Fibroblast of lung (primary cell): ENCODE data around the gene SYT14. TPM values are rescaled to one million over a fixed set of nuclear protein-coding genes. Genes with fewer than 3 reads are reported as not detected.

ENCODE experiments used
- DNase-seq, 2 donors: peaks; one replicate each; pipeline versions ENCODE4 v3.0.0 to v3.0.0-alpha.2; 2010; ENCODE audit warnings: low read depth in 2 of 2
- H2AFZ ChIP-seq: 2 replicates; pipeline ENCODE4 v1.5.1; 2012; ENCODE audit warnings: low read length, control low read depth, inconsistent platforms
- H3K27ac ChIP-seq: 2 replicates; pipeline ENCODE4 v1.5.1; 2011; ENCODE audit warnings: low read length, control low read depth; ENCODE audit not compliant: insufficient read depth
- H3K27me3 ChIP-seq: 2 replicates; pipeline ENCODE4 v1.5.1; 2011; ENCODE audit warnings: mild to moderate bottlenecking, low read length; ENCODE audit not compliant: control insufficient read depth, insufficient read depth
- H3K36me3 ChIP-seq: 2 replicates; pipeline ENCODE4 v1.5.1; 2011; ENCODE audit warnings: low read length; ENCODE audit not compliant: control insufficient read depth, insufficient read depth
- H3K4me1 ChIP-seq: 2 replicates; pipeline ENCODE4 v1.5.1; 2011; ENCODE audit warnings: low read length; ENCODE audit not compliant: control insufficient read depth, insufficient read depth; ENCODE audit errors: extremely low read depth
- H3K4me2 ChIP-seq: 2 replicates; pipeline ENCODE4 v1.5.1; 2011; ENCODE audit warnings: low read length, control low read depth; ENCODE audit not compliant: insufficient read depth; ENCODE audit errors: extremely low read depth
- H3K4me3 ChIP-seq, 4 experiments: fragments of 200-600 bp in 1 of 4; sonication (generic) in 1 of 4; replicated peaks in 1 of 4; 2 replicates each; pipeline ENCODE4 v1.5.1; 2011 to 2016; ENCODE audit warnings: low read length in 4 of 4, low read depth in 3 of 4, mild to moderate bottlenecking in 3 of 4, control low read depth in 2 of 4, inconsistent platforms in 1 of 4, mixed read lengths in 1 of 4; ENCODE audit not compliant: insufficient read depth in 1 of 4; ENCODE audit errors: control extremely low read depth in 1 of 4
- H3K79me2 ChIP-seq: 2 replicates; pipeline ENCODE4 v1.5.1; 2012; ENCODE audit warnings: mild to moderate bottlenecking, low read length, inconsistent platforms; ENCODE audit not compliant: control insufficient read depth, insufficient read depth
- H3K9ac ChIP-seq: 2 replicates; pipeline ENCODE4 v1.5.1; 2011; ENCODE audit warnings: mild to moderate bottlenecking, low read length, control low read depth; ENCODE audit not compliant: insufficient read depth
- H3K9me3 ChIP-seq: 2 replicates; pipeline ENCODE4 v1.5.1; 2012; ENCODE audit warnings: low read depth, low read length; ENCODE audit not compliant: control insufficient read depth, insufficient read depth
- H4K20me1 ChIP-seq: 2 replicates; pipeline ENCODE4 v1.5.1; 2011; ENCODE audit warnings: low read length; ENCODE audit not compliant: control insufficient read depth, insufficient read depth; ENCODE audit errors: extremely low read depth
- EZH2 ChIP-seq: IDR thresholded peaks from 2 replicates; pipeline ENCODE4 v1.5.1; 2012; ENCODE audit warnings: low read length, control low read depth, mild to moderate bottlenecking; ENCODE audit errors: missing control alignments
- polyA plus RNA-seq, 2 donors: library from polyadenylated mRNA; depleted of rRNA in 1 of 2; stranded (reverse) in 1 of 2; unstranded in 1 of 2; fragments of >200 nt; gene quantifications; 2 replicates each; pipeline ENCODE4 v1.2.1, GENCODE V29; 2011 to 2012; ENCODE audit warnings: missing spikeins in 1 of 2
- total RNA-seq: library from RNA; depleted of rRNA; stranded (reverse); fragments of >200 nt; gene quantifications from 2 replicates; pipeline ENCODE4 v1.2.1, GENCODE V29; 2014
- TF ChIP-seq, protein P1 (sequence below), 2 donors: IDR thresholded peaks in 1 of 2; conservative IDR thresholded peaks in 1 of 2; 1 replicate in 1 of 2; 2 replicates in 1 of 2; pipeline ENCODE4 v1.5.1; 2011 to 2012; ENCODE audit warnings: low read length in 2 of 2, control low read depth in 1 of 2, inconsistent platforms in 1 of 2, low read depth in 1 of 2, mild to moderate bottlenecking in 1 of 2

Gene SYT14
- total and polyA plus RNA-seq, 2 donors (not counting 1 experiment from before 2014, with no cell fraction given): 0.84 to 0.99 TPM

- DNase-seq: peak in 1 of 2 donors; percentile 55
- H3K27ac ChIP-seq: no peak overlapping the region
- H3K27me3 ChIP-seq: no peaks in the 10 kb centered on the region
- no peaks in the 10 kb centered on the region for H4K20me1 ChIP-seq
- H3K36me3 ChIP-seq: no peaks in the 10 kb centered on the region
- H3K4me2 ChIP-seq: no peak overlapping the region
- H3K9me3 ChIP-seq: no peaks in the 10 kb centered on the region
- TF ChIP-seq, protein P1, sequence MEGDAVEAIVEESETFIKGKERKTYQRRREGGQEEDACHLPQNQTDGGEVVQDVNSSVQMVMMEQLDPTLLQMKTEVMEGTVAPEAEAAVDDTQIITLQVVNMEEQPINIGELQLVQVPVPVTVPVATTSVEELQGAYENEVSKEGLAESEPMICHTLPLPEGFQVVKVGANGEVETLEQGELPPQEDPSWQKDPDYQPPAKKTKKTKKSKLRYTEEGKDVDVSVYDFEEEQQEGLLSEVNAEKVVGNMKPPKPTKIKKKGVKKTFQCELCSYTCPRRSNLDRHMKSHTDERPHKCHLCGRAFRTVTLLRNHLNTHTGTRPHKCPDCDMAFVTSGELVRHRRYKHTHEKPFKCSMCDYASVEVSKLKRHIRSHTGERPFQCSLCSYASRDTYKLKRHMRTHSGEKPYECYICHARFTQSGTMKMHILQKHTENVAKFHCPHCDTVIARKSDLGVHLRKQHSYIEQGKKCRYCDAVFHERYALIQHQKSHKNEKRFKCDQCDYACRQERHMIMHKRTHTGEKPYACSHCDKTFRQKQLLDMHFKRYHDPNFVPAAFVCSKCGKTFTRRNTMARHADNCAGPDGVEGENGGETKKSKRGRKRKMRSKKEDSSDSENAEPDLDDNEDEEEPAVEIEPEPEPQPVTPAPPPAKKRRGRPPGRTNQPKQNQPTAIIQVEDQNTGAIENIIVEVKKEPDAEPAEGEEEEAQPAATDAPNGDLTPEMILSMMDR (conservative IDR thresholded peaks at IDR 0.05 in 1 of 2, IDR thresholded peaks at IDR 0.05 in 1 of 2; ENCODE audit: low read depth in 1 of 2, low read length in 2 of 2): no peak
- no peak for TF ChIP-seq EZH2
- H3K4me3 ChIP-seq: no peak overlapping the region
- H2AFZ ChIP-seq: no peak overlapping the region
- H3K79me2 ChIP-seq: no peaks in the 10 kb centered on the region
- no peak overlapping the region for H3K9ac ChIP-seq
- no peaks in the 10 kb centered on the region for H3K4me1 ChIP-seq
These were observed 154.3 kb downstream of the SYT14 start for GRCh38 chr1:210092366-210092765.

GRCh38 chr1:210093461-210093860 is 155.4 kb downstream of the SYT14 start:
- Histone ChIP-seq H2AFZ (no peak overlapping the region), H3K9me3 (no peaks in the 10 kb centered on the region), H4K20me1 (no peaks in the 10 kb centered on the region), H3K4me2 (no peak overlapping the region), H3K27me3 (no peaks in the 10 kb centered on the region), H3K27ac (no peak overlapping the region), H3K36me3 (no peaks in the 10 kb centered on the region), H3K79me2 (no peaks in the 10 kb centered on the region), H3K4me1 (no peaks in the 10 kb centered on the region), H3K9ac (no peak overlapping the region), H3K4me3 (no peak overlapping the region)
- TF ChIP-seq, protein P1 (conservative IDR thresholded peaks at IDR 0.05 in 1 of 2, IDR thresholded peaks at IDR 0.05 in 1 of 2; ENCODE audit: low read depth in 1 of 2, low read length in 2 of 2): no peak
- no peak for TF ChIP-seq EZH2
- DNase-seq: no peak

DNA sequence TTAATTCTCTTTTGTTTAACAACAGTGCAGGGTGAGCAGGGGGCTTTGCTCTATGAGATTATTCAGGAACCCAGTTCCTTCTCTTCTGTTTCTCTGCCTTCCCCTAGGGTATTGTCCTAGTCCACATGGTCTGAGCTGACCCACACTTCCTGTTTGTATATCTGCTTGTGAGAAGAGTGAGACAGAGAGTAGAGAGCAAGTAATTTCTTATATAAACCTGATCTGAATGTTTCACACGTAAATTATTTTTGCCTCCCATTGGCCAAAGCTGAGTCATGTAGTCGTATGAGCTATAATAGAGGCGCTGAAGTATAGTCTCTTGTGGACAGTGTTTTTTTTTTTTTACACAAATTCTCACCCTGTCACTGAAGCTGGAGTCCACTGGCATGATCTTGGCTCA is 160.3 kb downstream of the SYT14 start:
- no peaks in the 10 kb centered on the region for H3K9me3 ChIP-seq
- no peaks in the 10 kb centered on the region for H4K20me1 ChIP-seq
- H3K27me3 ChIP-seq: no peaks in the 10 kb centered on the region
- DNase-seq: peak in 1 of 2 donors; percentile 27
- no peak overlapping the region for H3K9ac ChIP-seq
- H3K4me2 ChIP-seq: no peak overlapping the region
- TF ChIP-seq, protein P1 (conservative IDR thresholded peaks at IDR 0.05 in 1 of 2, IDR thresholded peaks at IDR 0.05 in 1 of 2; ENCODE audit: low read depth in 1 of 2, low read length in 2 of 2): no peak
- TF ChIP-seq EZH2: no peak
- H3K4me3 ChIP-seq: no peak overlapping the region
- H3K79me2 ChIP-seq: no peaks in the 10 kb centered on the region
- H2AFZ ChIP-seq: no peak overlapping the region
- no peaks in the 10 kb centered on the region for H3K4me1 ChIP-seq
- H3K27ac ChIP-seq: no peak overlapping the region
- H3K36me3 ChIP-seq: no peaks in the 10 kb centered on the region
